OCI-LY1 (cell line): ENCODE results near the gene CFH.

Experiments used
- EZH2 ChIP-seq: fragments of 200-600 bp; sonication (generic), shearing (Covaris generic); IDR thresholded peaks from 2 replicates; pipeline ENCODE4 v1.8.0; 2017; ENCODE audit warnings: borderline replicate concordance, mixed run types, mild to moderate bottlenecking, antibody characterized with exemption, low read length, moderate library complexity, mixed read lengths
- TF ChIP-seq, protein P1 (sequence below): fragments of 200-600 bp; sonication (generic), shearing (Covaris generic); IDR thresholded peaks from 2 replicates; pipeline ENCODE4 v1.5.1; 2017; ENCODE audit warnings: mild to moderate bottlenecking, antibody characterized with exemption, low read length, moderate library complexity, mixed read lengths

DNA sequence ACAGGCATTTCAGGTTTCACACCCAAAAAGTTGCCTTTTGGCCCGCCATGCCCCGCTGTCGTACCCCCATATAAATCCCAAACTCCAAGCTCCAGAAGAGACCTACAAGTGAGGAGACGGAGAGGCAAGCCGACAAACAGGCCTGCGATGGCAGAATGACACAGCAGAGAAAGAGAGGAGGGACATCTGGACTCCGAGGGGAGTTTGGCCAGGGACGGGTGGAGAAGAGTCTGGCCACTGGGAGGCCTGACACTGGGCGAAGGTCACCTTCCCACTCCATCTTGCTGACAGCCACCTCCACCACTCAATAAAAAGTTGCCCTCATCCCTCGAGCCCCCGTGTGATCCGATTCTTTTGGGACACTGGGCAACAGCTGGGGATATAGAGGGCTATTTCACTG lies 1.9 kb upstream of the CFH start:
- TF ChIP-seq, protein P1, sequence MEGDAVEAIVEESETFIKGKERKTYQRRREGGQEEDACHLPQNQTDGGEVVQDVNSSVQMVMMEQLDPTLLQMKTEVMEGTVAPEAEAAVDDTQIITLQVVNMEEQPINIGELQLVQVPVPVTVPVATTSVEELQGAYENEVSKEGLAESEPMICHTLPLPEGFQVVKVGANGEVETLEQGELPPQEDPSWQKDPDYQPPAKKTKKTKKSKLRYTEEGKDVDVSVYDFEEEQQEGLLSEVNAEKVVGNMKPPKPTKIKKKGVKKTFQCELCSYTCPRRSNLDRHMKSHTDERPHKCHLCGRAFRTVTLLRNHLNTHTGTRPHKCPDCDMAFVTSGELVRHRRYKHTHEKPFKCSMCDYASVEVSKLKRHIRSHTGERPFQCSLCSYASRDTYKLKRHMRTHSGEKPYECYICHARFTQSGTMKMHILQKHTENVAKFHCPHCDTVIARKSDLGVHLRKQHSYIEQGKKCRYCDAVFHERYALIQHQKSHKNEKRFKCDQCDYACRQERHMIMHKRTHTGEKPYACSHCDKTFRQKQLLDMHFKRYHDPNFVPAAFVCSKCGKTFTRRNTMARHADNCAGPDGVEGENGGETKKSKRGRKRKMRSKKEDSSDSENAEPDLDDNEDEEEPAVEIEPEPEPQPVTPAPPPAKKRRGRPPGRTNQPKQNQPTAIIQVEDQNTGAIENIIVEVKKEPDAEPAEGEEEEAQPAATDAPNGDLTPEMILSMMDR: no peak
- no peak for TF ChIP-seq EZH2
